ENCODE data around the gene TMEM108.
A peak's percentile ranks its signal among the peaks of the same experiment; 100 is the strongest.

The TMEM108 gene

DNA sequence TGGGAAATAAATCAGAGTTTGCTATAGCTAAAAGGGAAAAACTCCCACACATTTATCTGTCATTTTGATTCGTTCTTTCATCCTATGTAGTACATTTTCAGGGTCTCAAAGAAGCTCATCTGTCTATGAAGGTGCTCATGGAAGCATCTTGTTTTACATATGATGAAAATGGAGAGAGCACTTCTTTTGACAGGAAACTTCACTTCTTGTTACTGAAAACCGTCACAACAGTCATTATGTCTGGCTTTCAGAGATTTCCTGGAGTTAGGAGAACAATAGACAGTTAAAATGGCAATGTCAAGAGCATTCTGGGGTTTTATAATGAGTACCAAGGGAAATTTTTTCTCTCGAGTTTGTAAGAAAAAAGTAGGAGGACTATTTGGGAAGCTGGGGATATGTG, 83.3 kb downstream of the TMEM108 start:
- no peak for DNase-seq

DNA sequence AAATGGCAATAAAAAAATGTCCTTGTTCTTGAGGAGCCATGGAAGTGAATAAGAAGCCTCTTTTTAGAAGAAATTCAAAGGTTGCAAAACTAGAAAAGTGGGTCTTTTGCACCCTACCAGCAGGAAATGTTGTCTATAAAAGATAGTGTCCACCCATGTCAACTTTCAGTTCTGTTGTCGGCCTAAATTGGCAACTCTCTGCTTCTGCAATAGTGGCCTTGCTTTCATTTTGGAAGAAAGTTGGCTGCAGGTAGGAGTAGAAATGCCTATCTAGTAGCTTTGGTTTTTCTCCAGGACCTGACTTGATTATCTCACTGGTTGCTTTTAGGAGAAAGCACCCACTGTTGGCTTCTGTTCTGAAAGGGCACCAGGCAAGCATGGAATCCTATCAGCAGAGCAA, 85.4 kb downstream of the TMEM108 start:
- no peak for DNase-seq

DNA sequence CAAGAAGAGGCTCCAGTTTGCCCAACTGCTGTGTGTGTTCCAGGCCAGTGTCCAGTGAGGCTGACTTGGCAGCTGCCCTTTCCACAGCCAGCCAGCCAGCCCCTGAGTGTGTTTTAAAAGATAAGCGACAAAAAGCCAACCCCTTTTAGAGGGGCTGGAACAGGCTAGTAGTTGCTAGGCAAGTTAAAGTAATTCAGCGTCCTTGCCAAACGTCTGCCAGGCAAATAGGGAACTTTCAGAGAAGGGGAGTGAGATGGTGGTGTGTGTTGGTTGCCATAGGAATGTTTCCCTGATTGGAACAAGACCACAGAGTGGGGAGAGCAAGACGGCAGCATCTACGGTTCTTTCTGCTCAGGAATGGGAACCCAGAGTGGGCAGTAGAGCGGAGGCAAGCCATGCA, 86.3 kb downstream of the TMEM108 start:
- DNase-seq: no peak

DNA sequence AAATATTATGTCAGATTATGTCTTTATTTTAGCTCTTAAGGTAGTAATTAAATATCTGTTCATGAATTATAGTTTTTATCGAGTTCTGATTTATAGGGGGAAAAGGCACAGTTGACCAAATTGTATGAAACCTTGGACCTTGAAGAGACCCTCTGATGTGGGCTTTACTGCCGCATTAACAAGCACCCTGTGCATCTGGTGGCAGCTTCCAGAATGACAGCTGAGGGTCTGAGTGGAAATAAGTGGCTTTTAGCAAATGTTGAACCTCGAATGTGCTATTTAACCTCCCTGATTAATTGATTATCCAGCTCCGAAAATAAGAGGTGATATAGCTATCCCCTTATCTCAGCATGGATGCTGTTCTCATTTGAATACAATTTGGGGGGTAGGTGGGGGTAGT, 87.0 kb downstream of the TMEM108 start:
- no peak for DNase-seq

DNA sequence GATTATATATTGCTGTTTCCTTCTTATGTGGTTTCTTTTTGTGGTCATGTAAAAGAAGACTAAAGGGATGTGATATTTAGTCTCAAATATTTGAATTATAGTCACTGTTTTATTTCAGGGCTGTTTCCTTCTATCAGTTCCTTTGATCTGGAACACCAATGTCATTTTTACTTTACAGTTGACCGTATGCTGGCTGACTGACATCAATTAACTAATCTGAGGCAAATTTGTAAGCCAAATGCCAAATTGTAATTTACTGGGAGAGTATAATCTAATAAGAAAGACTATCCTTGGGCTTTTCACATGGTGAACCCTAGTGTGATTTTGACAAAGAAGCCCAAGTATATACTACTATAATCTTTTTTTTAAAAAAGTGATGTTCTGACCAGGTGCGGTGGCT, 87.6 kb downstream of the TMEM108 start:
- DNase-seq: no peak

DNA sequence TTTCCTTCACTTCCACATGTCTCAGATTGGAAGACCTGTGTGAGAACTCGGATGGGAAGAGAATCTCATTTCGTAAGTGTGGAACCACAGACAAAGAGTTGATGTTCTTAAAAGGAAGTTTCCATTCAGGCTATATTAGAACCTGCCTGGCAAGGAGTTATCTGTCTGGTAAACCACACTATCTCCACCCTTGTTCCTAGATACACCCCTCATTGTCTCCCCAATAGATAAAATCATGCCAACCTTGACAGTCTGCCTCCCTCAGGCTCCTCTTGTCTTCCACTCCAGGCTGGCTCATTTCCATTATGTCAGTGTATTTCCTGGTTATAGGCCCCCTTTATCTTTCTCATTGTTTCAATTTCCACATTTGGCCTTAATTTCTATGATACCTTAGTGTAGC, 89.2 kb downstream of the TMEM108 start:
- DNase-seq: no peak

DNA sequence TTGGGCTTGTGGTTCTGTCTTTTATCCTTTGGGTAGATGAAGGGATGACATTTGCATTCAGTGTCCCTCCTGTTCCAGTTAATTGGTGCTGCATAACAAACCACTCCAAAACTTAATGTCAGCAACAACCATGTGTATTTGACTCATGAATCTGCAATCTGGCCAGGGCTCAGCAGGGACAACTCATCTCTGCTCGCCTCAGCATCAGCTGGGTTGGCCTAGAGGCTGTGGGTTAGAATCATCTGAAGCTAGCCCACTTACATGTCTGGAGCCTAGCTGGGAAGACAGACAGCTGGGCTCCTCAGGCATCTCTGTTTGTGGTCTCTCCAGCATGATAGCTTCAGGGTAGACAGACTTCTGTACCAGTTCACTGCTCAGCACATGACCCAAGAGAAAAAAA, 92.0 kb downstream of the TMEM108 start:
- DNase-seq: no peak

DNA sequence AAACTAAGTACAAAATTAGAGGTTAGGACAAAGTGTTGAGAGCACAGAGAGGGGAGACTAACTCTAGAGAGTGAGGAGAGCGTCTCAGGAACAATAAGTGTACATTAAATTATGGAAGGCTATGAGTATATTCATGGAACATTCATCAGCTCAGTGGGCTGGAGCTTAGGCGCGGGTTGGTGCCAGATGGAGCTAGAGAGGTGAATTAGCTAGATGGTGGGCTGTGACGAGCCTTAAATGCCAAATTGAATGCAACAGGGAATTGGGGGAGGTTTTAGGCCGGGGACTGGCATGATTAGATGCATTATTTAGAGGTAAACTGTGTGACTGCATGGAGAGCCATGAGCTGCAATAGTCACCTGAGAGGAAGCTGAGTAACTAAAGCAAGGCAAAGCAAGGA, 97.1 kb downstream of the TMEM108 start:
- no peak for DNase-seq

DNA sequence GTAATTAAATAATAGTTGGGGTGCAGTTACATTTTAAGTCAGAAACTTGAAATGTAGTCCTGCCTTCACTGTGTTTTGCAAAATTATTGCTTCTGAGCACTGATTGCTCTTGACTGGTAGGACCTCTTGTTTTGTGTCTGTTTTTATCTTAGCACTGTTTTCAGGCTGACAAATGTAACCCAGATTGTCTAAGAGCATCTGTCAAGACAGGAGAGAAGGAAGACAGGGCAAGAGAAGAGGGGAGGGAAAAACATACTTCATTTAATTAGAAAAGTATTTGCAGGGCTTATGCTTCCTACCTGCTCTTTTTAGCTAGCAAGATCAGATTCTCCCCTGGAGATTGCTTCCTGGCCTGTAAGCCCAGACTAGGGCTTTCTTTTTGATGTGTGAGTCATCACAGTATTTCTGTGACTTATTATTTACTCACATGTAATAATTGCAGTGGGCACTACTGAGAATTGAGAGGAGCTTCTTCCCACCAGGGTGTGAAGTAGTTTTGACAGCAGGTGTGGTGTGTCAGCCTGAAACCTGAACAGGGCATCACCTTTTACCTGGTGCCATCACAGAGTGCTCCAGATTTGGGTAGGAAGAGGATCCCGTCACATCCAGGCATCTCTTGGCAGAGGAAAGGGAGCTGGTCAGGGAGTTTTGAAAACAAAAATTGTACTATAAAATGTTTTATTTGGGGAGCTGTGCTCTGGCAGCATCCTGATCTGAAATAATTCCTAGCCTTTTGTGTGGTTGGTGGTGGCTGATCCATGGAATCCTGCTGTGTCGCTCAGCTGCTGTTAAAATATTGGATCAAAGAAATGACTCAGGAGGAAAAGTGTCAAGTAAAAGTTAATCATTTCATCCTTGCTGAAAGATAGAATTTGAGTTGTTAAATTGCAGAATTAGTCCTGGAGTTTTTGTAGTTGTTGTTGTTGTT, 98.2 kb downstream of the TMEM108 start:
- DNase-seq: no peak

DNA sequence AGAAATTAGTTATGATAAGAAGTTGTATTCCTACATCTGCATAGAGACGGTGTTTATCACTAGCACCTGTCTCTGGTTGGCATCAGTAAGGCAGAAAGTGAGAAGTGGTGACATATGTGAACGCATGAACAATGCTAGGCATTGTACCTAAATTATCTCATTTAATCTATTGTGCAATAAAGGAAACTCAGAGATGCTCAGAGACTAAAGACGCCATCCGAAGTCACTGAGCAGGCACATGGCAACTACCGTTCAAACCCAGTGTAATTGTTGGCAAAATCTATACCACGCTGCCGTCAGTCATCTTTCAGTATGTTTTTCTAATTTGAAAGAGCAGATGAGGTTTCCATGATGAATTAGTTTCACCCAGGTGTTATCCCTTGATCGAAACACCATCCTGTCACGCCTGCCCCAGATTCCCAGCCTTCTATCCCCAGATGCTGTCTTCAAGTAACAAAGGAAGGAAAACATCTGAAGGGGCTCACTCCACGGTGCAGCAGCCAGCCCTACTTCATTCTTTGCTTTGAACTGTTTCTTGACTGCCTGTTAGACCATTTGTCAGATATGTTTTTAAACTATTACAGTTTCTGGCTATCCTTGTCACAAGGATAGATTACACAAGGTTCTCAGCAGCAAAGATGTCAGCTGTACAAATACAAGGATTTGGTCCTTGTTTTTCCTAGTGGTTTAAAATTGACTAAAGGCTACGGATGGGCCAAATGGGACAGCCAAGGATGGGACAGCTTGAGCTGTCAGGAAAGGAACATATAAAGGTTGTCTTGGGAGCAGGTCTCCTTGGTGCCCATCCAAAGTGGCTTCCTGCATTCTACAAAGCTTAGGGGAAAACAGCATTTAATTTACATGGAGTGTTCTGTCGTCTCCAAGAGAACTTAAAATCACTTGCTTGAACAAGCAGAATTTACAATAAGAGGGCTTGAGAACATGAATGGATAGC, 99.1 kb downstream of the TMEM108 start:
- no peak for DNase-seq

DNA sequence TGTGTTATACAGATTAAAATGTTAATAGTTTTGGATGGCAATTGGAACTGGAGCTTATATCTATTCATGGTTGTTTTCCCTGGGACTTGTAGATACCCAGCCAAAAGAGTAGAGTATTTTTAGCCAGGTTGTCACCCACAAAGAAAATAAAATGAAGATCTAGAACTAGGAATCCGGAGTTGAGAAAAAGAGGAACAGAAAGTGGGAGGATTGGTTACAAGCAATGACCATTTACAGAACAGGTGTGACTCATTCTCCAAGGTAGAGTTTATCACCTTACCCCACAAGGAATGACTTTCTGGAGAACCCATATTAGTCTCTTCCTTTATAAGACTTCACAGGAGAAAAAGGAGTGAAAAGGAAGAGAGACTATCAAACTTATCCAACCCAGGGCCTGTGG, 99.8 kb downstream of the TMEM108 start:
- no peak for DNase-seq

DNA sequence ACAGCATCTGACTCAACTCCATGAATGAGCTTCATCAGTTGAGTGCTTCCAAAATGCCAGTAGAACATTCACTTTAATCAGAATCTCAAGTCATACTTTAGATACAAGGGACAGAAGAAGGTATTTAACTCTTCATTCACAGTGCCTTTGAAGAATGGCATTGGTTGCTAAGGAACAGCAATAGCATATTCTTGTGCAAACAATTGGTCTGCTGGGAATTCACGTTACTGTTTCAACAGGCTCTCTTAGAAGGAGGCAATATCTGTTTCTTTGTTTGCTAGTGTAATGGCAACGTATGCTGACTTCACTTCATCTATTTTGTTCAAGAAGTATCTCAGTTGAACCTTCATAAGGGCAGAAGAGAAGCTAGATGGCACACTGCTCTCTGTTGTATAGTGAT, 113.9 kb downstream of the TMEM108 start:
- DNase-seq: peak; percentile 65 to 73

DNA sequence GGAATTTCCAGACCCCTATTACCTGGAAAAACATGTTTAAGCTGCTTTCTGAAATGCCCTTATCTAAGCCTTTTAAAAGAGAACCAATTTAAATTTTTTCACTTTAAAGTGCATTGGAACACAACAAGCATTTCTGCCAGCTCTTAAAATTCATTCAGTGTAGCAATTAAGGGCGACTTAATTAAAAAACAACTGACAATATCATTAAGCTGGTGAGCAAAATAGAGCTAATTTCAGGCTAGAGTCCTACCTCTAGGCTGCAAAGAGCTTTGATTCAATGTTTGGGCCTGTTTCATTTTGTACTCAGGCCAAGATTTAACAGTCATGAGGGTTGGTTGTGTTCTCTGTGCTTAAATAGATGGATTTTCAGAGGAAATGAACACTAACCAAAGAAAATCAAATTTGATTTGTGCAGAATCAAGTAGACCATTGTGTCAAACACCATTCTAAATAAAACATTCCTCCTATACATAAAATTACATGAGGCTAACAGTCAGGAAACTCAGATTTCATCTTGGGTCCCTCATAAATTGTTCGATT, 114.6 kb downstream of the TMEM108 start:
- no peak for DNase-seq

DNA sequence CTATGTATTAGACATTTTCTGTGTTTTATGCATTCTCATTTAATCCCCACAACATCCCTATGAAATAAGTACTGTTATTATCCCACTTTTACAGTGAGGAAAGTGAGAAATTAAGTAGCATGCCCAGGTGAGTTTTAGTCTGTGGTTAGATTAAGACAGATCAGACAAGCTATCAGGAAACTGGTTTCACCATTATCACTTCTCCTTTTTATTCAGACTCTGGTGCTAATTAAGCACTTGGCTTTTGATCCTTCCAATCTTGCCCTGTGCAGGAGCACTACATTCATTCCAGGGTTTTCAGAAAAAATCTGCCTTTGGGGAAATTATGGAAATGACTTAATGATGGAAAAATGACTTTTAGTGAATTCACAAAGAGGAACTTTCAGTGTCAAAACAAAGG, 115.2 kb downstream of the TMEM108 start:
- no peak for DNase-seq

DNA sequence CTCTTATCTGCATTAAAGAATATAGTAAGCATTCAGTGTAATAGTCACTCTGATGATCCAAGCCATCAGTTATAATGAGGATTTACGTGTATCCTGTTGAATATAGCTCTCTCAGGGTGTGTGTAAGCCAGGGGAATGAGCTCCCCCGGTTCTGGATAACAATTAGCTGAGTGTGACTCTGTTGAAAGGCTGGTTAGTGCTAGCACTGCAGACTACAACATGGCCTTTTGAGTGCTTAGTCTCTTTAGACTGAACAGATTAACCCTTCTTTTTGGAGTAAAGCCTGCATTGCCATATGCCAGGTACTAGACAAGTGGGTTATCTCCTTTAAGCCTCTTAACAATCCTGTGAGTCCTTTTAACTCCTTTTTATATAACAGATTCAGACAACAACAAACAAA, 119.5 kb downstream of the TMEM108 start:
- no peak for DNase-seq

DNA sequence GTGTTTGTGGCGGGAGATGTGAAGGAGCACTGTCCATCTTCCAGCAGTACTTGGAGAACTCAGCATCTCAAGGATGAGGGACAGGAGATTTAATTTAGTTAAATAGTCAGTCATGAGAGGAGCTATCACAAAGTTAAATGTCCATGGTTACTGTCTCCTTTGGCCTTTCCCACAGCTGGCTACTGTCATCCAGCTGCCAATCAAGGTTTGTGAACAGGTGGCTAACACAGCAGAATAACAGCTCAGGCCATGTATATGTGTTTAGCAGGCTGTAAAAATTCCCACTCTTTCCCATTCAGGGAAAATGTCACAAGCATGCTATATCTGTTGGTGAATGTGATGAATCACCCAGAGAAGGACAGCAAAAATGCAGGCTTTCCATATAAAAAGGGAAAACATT, 120.5 kb downstream of the TMEM108 start:
- DNase-seq: no peak

DNA sequence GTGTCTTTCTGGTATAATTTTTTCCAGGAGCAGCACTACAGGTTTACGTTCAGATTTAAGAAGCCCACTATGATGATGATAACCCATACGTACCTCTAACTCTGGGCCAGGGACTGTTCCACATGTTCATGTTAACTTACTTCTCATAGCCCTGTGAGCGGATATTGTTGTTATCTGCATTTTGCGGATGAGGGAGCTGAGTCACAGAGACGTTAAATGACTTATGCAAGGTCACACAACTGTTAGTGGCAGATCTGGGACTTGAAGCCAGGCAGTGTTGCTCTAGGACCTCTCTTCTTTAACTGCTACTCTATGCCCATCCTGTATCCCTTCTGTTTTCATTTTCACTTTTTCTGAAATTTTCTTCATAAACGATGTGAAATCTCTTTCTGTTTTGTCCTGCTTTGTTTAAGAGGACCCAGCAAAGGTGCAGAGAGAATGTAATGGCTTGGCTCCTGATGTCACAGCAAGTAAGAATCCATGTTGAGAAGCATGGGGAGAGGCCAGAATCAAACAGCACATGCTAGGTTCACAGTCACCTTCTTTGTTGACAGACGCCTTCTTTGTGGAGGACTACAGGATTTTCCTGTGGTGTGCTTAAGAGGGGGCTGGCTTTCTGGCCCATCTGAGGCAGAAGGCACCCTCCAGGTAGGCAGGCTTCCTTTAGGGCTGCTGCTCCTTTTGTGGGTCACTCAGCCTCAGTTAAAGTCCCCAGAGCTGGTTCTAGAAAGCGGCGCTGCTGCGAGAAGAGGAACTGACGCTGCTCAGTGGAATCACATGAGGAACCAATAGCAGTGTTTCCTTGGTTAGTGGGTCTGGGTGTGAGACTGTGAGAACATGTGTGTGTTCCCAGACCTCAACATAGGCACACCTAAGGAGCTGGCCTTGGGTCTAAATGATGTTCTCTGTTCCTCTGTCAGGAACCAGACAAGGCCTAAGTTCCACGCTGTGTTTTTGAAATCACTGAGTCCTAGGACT, 121.6 kb downstream of the TMEM108 start:
- no peak for DNase-seq

DNA sequence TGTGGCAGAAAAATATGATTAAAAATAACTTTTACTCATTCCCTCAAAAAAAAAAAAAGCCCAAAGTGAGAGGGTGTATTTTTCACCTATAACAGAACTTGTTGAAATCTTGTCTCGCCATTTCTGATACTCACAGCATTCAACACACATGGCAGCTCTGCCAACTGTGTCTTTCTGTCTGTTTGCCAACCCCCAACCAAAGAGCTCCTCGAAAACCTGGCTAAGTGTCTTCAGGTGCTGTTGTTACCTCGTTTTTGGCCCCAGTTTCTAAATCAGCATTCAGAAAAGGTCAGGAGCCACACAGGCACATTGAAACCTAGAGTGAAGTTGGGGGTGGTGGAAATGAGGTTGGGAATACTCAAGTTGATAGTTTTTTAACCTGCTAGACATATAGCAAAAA, 123.5 kb downstream of the TMEM108 start:
- DNase-seq: no peak

DNA sequence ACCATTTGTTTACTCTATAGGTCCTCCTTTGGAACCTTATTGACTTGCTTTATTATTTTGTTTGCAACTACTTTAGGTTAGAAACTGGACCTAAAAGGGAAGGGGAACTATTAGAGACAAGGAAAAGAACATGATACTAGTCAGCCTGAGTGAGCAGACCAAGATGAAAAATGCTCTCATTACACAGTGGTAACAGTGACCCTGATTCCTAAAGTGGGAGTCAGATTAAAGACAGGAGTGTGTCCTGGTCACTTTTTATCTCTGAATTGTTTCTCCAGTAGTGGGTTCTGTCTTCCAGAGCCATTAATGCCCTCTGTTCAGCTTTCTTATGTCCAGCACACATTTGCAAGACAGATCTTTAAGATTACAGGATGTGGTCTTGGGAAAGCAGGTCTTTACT, 124.1 kb downstream of the TMEM108 start:
- no peak for DNase-seq

DNA sequence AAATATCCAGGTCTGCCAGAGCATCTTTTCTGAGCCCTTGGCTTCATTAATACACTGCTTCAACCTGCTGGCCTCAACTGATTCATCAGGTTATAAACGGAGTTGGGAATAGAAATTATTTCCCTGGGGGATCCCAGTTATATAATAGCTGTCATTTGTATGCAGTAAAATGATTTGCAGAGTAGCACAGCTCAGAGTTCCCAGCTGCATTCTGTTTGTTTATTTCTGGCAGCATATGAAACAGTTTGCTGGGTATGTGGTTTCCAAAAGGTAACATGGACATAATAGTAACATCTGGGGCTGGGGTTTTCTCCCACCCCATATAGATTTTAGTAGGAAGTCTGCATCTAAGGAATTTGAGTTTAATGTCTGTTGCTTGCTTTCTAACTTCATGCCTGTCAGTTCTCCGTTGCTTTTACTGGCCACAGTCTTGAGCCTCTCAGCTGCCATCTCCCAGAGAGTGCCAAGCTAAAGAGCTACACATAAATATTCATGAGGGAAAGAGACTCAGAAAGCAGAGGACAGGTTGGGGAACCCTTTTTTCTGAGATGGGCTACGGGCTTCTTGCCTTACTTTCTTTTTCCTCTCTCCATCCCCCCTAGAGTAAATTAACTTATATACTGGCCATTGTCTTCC, 124.6 kb downstream of the TMEM108 start:
- no peak for DNase-seq

DNA sequence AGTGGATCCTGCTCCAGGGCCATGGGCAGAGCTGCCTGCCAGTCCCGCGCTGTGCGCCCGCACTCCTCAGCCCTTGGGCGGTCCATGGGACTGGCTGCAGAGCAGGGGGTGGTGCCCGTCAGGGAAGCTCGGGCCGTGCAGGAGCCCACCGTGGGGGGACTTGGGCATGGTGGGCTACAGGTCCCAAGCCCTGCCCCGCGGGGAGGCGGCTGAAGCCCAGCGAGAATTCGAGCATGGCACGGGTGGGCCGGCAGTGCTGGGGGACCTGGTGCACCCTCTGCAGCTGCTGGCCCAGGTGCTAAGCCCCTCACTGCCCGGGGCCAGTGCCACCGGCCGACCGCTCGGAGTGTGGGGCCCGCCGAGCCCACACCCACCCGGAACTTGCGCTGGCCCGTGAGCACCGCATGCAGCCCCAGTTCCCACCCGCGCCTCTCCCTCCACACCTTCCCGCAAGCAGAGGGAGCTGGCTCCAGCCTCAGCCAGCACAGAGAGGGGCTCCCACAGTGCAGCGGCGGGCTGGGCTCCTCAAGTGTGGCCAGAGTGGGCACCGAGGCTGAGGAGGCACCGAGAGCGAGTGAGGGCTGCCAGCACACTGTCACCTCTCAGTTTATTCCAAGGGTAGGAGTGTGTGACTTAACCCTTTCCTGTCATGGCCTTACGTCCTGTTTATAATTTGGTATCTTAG, 129.3 kb downstream of the TMEM108 start:
- no peak for DNase-seq

Data from NCI-H187 (cell line).